Measurements from ENCODE around the gene NCR1. TPM values are rescaled to one million over a fixed set of nuclear protein-coding genes. Genes with fewer than 3 reads are reported as not detected.
"Not testable (repeated sequence)": the region's sequence is repeated elsewhere in the genome, so short reads cannot be mapped to it uniquely, and the experiment has no call there.

NCR1 gene
- total and polyA plus RNA-seq, 12 donors, result 0.17 to 0.55 TPM; not detected in 10

- Histone ChIP-seq H3K27me3 (no peaks in the 10 kb centered on the region), H3K27ac (no peak overlapping the region), H3K4me3 (no peak overlapping the region), H3K9me3 (replicated peaks in 1 of 3) (no peaks in the 10 kb centered on the region), H3K4me1 (replicated peaks in 1 of 2) (no peaks in the 10 kb centered on the region), H3K36me3 (replicated peaks in 1 of 2) (no peaks in the 10 kb centered on the region)
- TF ChIP-seq, protein P1, sequence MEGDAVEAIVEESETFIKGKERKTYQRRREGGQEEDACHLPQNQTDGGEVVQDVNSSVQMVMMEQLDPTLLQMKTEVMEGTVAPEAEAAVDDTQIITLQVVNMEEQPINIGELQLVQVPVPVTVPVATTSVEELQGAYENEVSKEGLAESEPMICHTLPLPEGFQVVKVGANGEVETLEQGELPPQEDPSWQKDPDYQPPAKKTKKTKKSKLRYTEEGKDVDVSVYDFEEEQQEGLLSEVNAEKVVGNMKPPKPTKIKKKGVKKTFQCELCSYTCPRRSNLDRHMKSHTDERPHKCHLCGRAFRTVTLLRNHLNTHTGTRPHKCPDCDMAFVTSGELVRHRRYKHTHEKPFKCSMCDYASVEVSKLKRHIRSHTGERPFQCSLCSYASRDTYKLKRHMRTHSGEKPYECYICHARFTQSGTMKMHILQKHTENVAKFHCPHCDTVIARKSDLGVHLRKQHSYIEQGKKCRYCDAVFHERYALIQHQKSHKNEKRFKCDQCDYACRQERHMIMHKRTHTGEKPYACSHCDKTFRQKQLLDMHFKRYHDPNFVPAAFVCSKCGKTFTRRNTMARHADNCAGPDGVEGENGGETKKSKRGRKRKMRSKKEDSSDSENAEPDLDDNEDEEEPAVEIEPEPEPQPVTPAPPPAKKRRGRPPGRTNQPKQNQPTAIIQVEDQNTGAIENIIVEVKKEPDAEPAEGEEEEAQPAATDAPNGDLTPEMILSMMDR (IDR thresholded peaks at IDR 0.05), result no peak
- no peak for TF ChIP-seq POLR2A (IDR thresholded peaks at IDR 0.05)
- DNase-seq, result no peak
- intact Hi-C loops (cut with DNase I), result no loop called here
- 38 to 74% (median 55%) methylated on average over 2 of the region's 2 CpGs for WGBS, 4 donors
Observed at GRCh38 chr19:54949412-54949811, 43.5 kb downstream of the NCR1 start.

DNA sequence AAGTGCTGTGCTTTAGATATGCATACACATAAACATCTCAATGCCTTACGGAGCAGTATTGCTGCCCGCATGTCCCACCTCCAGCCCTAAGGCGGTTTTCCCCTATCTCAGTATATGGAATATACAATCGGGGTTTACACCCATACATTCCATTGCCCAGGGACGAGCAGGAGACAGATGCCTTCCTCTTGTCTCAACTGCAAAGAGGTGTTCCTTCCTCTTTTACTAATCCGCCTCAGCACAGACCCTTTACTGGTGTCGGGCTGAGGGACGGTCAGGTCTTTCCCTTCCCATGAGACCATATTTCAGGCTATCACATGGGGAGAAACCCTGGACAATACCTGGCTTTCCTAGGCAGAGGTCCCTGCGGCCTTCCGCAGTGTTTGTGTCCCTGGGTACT lies 44.6 kb downstream of the NCR1 start:
- DNase-seq; intact Hi-C loops (cut with DNase I); H3K27me3 ChIP-seq; H3K9me3 ChIP-seq (replicated peaks in 1 of 3); H3K4me3 ChIP-seq; H3K27ac ChIP-seq; H3K36me3 ChIP-seq (replicated peaks in 1 of 2); H3K4me1 ChIP-seq (replicated peaks in 1 of 2): not testable (repeated sequence)
- 52 to 61% (median 56%) methylated on average over 5 to 10 of the region's 10 CpGs for WGBS, 4 donors

- H3K4me3 ChIP-seq, result no peak overlapping the region
- no peak overlapping the region for H3K27ac ChIP-seq
- DNase-seq, result no peak
- no peaks in the 10 kb centered on the region for H3K4me1 ChIP-seq (replicated peaks in 1 of 2)
- no peaks in the 10 kb centered on the region for H3K27me3 ChIP-seq
- H3K36me3 ChIP-seq (replicated peaks in 1 of 2), result no peaks in the 10 kb centered on the region
- TF ChIP-seq, protein P1 (IDR thresholded peaks at IDR 0.05), result no peak
- no peak for TF ChIP-seq POLR2A (IDR thresholded peaks at IDR 0.05)
- intact Hi-C loops (cut with DNase I), result no loop called here
- no peaks in the 10 kb centered on the region for H3K9me3 ChIP-seq (replicated peaks in 1 of 3)
- WGBS, 4 donors, result 79 to 85% (median 81%) methylated on average over 23 of the region's 23 CpGs
Observed at GRCh38 chr19:54952591-54953344, 46.8 kb downstream of the NCR1 start.

- H3K9me3 ChIP-seq (replicated peaks in 1 of 3); H3K27me3 ChIP-seq; H3K27ac ChIP-seq; H3K4me3 ChIP-seq; intact Hi-C loops (cut with DNase I); DNase-seq; H3K4me1 ChIP-seq (replicated peaks in 1 of 2); H3K36me3 ChIP-seq (replicated peaks in 1 of 2): not testable (repeated sequence)
- whole genome bisulfite sequencing, 4 donors, result 76 to 86% (median 79%) methylated on average over 10 of the region's 10 CpGs
Observed at GRCh38 chr19:54953345-54953713, 47.4 kb downstream of the NCR1 start.

DNA sequence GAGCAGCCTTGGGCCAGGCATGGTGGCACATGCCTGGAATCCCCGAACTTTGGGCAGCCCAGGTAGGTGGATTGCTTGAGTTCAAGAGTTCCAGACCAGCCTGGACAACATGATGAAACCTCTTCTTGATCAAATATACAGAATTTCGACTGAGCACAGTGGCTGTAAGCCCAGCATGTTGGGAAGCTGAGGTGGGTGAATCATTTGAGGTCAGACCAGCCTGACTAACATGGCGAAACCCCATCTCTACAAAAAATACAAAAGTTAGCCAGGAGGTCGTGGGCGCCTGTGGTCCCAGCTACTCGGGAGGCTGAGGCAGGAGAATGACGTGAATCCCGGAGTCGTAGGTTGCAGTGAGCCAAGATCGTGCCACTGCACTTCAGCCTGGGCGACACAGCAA lies 49.4 kb downstream of the NCR1 start:
- 82 to 86% (median 84%) methylated on average over 11 of the region's 11 CpGs for WGBS, 4 donors
- intact Hi-C loops (cut with DNase I), result no loop called here
- TF ChIP-seq POLR2A (IDR thresholded peaks at IDR 0.05), result no peak
- TF ChIP-seq, protein P1 (IDR thresholded peaks at IDR 0.05), result no peak

More for the DNA sequence above, 49.4 kb downstream of the NCR1 start:
- no peak overlapping the region for H3K27ac ChIP-seq
- no peaks in the 10 kb centered on the region for H3K9me3 ChIP-seq (replicated peaks in 1 of 3)
- H3K36me3 ChIP-seq (replicated peaks in 1 of 2), result no peaks in the 10 kb centered on the region
- DNase-seq, result no peak
- no peak overlapping the region for H3K4me3 ChIP-seq
- H3K4me1 ChIP-seq (replicated peaks in 1 of 2), result no peaks in the 10 kb centered on the region
- H3K27me3 ChIP-seq, result no peaks in the 10 kb centered on the region
